HEK293 (cell line): ENCODE data around the gene RIN3.

Experiments
- CTCF ChIA-PET: fragments of 350-600 bp; formaldehyde crosslinking; extraction: SDS; loops from one replicate; lab custom pipeline; 2021; ENCODE audit warnings: antibody characterized with exemption; lab: Yijun Ruan, JAX
- POLR2A ChIA-PET: fragments of 300-600 bp; formaldehyde crosslinking; extraction: SDS; loops from one replicate; lab custom pipeline; 2020; ENCODE audit warnings: antibody characterized with exemption, inconsistent platforms; lab: Yijun Ruan, JAX
- H3K27ac ChIP-seq: fragments of 200-500 bp; sonication (Bioruptor generic); 2 replicates; pipeline ENCODE4 v1.5.1; 2014; ENCODE audit warnings: low read depth, low read length, control low read depth, inconsistent platforms; ENCODE audit errors: extremely low read depth
- H3K36me3 ChIP-seq, 2 experiments: fragments of 200-500 bp in 1 of 2; sonication (Bioruptor generic) in 1 of 2; 1 replicate in 1 of 2; 2 replicates in 1 of 2; pipeline ENCODE4 v1.5.1; 2014 to 2017; ENCODE audit warnings: inconsistent platforms in 2 of 2, low read length in 2 of 2; ENCODE audit not compliant: control insufficient read depth in 2 of 2, insufficient read depth in 1 of 2
- H3K4me1 ChIP-seq: fragments of 200-500 bp; sonication (Bioruptor generic); 2 replicates; pipeline ENCODE4 v1.5.1; 2014; ENCODE audit warnings: mild to moderate bottlenecking, low read length, inconsistent platforms; ENCODE audit not compliant: control insufficient read depth, insufficient read depth
- H3K4me3 ChIP-seq: 2 replicates; pipeline ENCODE4 v1.5.1; 2011; ENCODE audit warnings: low read depth, mild to moderate bottlenecking, control low read depth, low read length, moderate library complexity
- H3K9me3 ChIP-seq: fragments of 200-500 bp; sonication (Bioruptor generic); 2 replicates; pipeline ENCODE4 v1.5.1; 2014; ENCODE audit warnings: low read depth, low read length, inconsistent platforms; ENCODE audit not compliant: control insufficient read depth, insufficient read depth
- HOXD13 ChIP-seq: sonication (generic); formaldehyde crosslinking; IDR thresholded peaks from 2 replicates; pipeline ENCODE4 v1.8.0; 2022; ENCODE audit warnings: missing genetic modification reagents, borderline replicate concordance
- OVOL3 ChIP-seq: fragments of 450-650 bp; formaldehyde crosslinking; IDR thresholded peaks from 2 replicates; pipeline ENCODE4 v1.5.1; 2016; ENCODE audit warnings: missing biosample characterization, missing genetic modification characterization
- SETDB1 ChIP-seq: IDR thresholded peaks from one replicate; pipeline ENCODE4 v1.6.1; 2017; ENCODE audit warnings: mild to moderate bottlenecking, low read length, moderate library complexity, mixed read lengths; ENCODE audit not compliant: insufficient read length
- TCF7L2 ChIP-seq: IDR thresholded peaks from 2 replicates; pipeline ENCODE4 v1.6.1; 2011; ENCODE audit warnings: low read depth, mild to moderate bottlenecking, inconsistent platforms, low read length, moderate library complexity, borderline replicate concordance
- ZBTB17 ChIP-seq: fragments of 450-650 bp; formaldehyde crosslinking; IDR thresholded peaks from 2 replicates; pipeline ENCODE4 v1.5.1; 2016; ENCODE audit warnings: missing biosample characterization, missing genetic modification characterization
- ZBTB44 ChIP-seq: fragments of 450-650 bp; IDR thresholded peaks from 2 replicates; pipeline ENCODE4 v1.5.1; 2018; ENCODE audit warnings: missing biosample characterization, mild to moderate bottlenecking, missing genetic modification characterization
- ZFP41 ChIP-seq: fragments of 450-650 bp; formaldehyde crosslinking; IDR thresholded peaks from 2 replicates; pipeline ENCODE4 v1.5.1; 2016; ENCODE audit warnings: missing biosample characterization, missing genetic modification characterization, borderline replicate concordance
- ZNF169 ChIP-seq: fragments of 450-650 bp; formaldehyde crosslinking; IDR thresholded peaks from 2 replicates; pipeline ENCODE4 v1.5.1; 2016; ENCODE audit warnings: missing biosample characterization, missing genetic modification characterization
- ZNF211 ChIP-seq: fragments of 450-650 bp; formaldehyde crosslinking; IDR thresholded peaks from 2 replicates; pipeline ENCODE4 v1.5.1; 2016; ENCODE audit warnings: low read depth, missing biosample characterization, missing genetic modification characterization
- ZNF26 ChIP-seq: fragments of 450-650 bp; formaldehyde crosslinking; IDR thresholded peaks from 2 replicates; pipeline ENCODE4 v1.5.1; 2016; ENCODE audit warnings: missing biosample characterization, missing genetic modification characterization
- ZNF280C ChIP-seq: fragments of 450-650 bp; formaldehyde crosslinking; IDR thresholded peaks from 2 replicates; pipeline ENCODE4 v1.5.1; 2016; ENCODE audit warnings: missing biosample characterization, missing genetic modification characterization
- ZNF366 ChIP-seq: fragments of 450-650 bp; formaldehyde crosslinking; conservative IDR thresholded peaks from 2 replicates; pipeline ENCODE4 v1.5.1; 2016; ENCODE audit warnings: missing biosample characterization, missing genetic modification characterization
- ZNF560 ChIP-seq: fragments of 450-650 bp; formaldehyde crosslinking; IDR thresholded peaks from 2 replicates; pipeline ENCODE4 v1.5.1; 2017; ENCODE audit warnings: missing biosample characterization, missing genetic modification characterization, borderline replicate concordance
- ZNF623 ChIP-seq: fragments of 450-650 bp; formaldehyde crosslinking; IDR thresholded peaks from 2 replicates; pipeline ENCODE4 v1.5.1; 2016; ENCODE audit warnings: missing biosample characterization, missing genetic modification characterization
- ZNF704 ChIP-seq: fragments of 450-650 bp; formaldehyde crosslinking; IDR thresholded peaks from 2 replicates; pipeline ENCODE4 v1.5.1; 2016; ENCODE audit warnings: missing biosample characterization, missing genetic modification characterization
- TF ChIP-seq, protein P1 (sequence below): fragments of 450-650 bp; formaldehyde crosslinking; IDR thresholded peaks from 2 replicates; pipeline ENCODE4 v1.5.1; 2016; ENCODE audit warnings: missing biosample characterization, missing genetic modification characterization, low read depth
- TF ChIP-seq, protein P2 (sequence below): IDR thresholded peaks from 2 replicates; pipeline ENCODE4 v1.6.1; 2011; ENCODE audit warnings: mild to moderate bottlenecking, low read depth, low read length, borderline replicate concordance

RIN3 gene

GRCh38 chr14:92596331-92596907, 82.8 kb downstream of the RIN3 start (continued):
- TF ChIP-seq ZNF280C = no peak

- ChIA-PET CTCF (interaction anchor here (0.6 kb wide), 1 partner anchor 506 kb away, joined by 3 read pairs; no protein-coding TSS in a partner anchor), POLR2A (no interaction called here)
Measured at GRCh38 chr14:92597906-92598905, 84.6 kb downstream of the RIN3 start.

DNA sequence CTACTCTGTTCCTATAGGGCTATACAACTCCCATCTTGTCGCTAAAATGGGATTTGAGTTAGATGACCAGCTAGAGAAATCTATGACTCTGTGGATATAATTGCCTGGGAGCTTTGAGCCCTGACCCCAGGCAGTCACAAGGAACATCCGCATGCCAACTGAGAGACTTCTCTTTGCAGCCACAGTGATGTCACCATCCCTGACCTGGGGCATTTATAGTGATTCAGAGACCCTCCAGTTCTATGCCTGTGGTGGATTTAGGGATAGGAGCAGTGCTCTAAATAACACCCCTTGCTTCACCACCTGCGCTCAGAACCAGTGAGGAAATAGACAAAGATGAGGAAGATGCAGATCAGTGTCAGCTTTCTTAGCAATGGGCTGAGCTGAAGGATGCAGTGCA, 86.2 kb downstream of the RIN3 start:
- no peak overlapping the region for H3K27ac ChIP-seq
- H3K4me1 ChIP-seq = no peaks in the 10 kb centered on the region
- no peaks in the 10 kb centered on the region for H3K36me3 ChIP-seq
- CTCF ChIA-PET = no interaction called here
- POLR2A ChIA-PET = no interaction called here
- no peak overlapping the region for H3K4me3 ChIP-seq
- no peaks in the 10 kb centered on the region; the same call in 1 of the 2 replicates for H3K9me3 ChIP-seq
- TF ChIP-seq ZNF560 (no peak), TCF7L2 (no peak), ZFP41 (tag by site-specific recombination) (no peak), ZBTB44 (tag by site-specific recombination) (no peak), ZNF704 (no peak), ZBTB17 (tag by site-specific recombination) (no peak)
- TF ChIP-seq, protein P1, sequence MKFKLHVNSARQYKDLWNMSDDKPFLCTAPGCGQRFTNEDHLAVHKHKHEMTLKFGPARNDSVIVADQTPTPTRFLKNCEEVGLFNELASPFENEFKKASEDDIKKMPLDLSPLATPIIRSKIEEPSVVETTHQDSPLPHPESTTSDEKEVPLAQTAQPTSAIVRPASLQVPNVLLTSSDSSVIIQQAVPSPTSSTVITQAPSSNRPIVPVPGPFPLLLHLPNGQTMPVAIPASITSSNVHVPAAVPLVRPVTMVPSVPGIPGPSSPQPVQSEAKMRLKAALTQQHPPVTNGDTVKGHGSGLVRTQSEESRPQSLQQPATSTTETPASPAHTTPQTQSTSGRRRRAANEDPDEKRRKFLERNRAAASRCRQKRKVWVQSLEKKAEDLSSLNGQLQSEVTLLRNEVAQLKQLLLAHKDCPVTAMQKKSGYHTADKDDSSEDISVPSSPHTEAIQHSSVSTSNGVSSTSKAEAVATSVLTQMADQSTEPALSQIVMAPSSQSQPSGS (tag by site-specific recombination) = no peak

More at GRCh38 chr14:92597906-92598905, 84.6 kb downstream of the RIN3 start:
- no peak overlapping the region for H3K4me3 ChIP-seq
- TF ChIP-seq ZNF211 (tag by site-specific recombination) (no peak), ZNF366 (tag by site-specific recombination) (no peak), ZNF623 (tag by site-specific recombination) (no peak), ZNF169 (tag by site-specific recombination) (no peak), ZNF26 (tag by site-specific recombination) (no peak), OVOL3 (tag by site-specific recombination) (no peak), HOXD13 (CRISPR knock-in tag) (no peak), SETDB1 (no peak), ZBTB44 (tag by site-specific recombination) (no peak)
- TF ChIP-seq, protein P2, sequence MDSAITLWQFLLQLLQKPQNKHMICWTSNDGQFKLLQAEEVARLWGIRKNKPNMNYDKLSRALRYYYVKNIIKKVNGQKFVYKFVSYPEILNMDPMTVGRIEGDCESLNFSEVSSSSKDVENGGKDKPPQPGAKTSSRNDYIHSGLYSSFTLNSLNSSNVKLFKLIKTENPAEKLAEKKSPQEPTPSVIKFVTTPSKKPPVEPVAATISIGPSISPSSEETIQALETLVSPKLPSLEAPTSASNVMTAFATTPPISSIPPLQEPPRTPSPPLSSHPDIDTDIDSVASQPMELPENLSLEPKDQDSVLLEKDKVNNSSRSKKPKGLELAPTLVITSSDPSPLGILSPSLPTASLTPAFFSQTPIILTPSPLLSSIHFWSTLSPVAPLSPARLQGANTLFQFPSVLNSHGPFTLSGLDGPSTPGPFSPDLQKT = no peak
- H3K36me3 ChIP-seq = no peaks in the 10 kb centered on the region
- H3K27ac ChIP-seq = no peak overlapping the region
- no peaks in the 10 kb centered on the region; the same call in 1 of the 2 replicates for H3K9me3 ChIP-seq
- no peaks in the 10 kb centered on the region for H3K4me1 ChIP-seq
